Measurements from ENCODE around the gene DUSP3.

The DUSP3 gene

DNA sequence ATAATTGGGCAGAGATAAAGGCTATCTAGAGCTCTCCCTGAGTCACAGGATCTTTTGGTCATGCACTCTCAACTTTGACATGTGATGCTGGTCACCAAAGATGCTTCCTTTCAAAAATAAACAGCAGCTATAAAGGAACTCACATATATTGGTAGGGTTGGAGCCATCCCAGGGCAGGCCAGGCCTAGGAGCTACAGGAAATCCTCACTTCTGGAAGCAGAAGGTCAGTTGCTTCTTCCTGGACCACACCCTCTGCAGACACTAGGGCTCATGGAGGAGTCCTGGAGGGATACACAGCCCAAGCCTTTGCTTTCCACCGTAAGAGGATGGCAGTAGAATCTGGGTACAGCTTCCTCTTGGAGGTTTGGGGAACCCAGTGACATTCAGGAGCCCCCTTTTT, 44.8 kb downstream of the DUSP3 start:
- DNase-seq (ENCODE audit: low read depth, low spot score): no peak

GRCh38 chr17:43732958-43733357, 45.8 kb downstream of the DUSP3 start:
- DNase-seq (ENCODE audit: low read depth, low spot score): peak; percentile 42

DNA sequence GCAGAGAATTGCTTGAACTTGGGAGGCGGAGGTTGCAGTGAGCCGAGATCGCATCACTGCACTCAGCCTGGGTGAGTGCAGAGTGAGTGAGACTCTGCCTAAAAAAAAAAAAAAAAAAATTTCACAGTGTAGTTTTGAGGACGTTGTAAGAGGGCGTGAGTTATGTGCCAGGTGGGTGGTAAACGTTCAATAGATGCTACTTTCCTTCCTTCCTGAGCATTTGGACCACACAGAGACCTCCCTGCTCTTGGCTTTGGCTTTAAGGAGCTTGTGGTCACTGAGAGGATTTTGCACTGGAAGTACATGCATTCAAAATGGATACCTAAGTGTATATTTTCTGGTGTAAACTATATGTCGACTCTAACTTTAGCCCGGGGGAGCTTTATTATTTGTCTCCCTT, 50.7 kb downstream of the DUSP3 start:
- no peak for DNase-seq (ENCODE audit: low read depth, low spot score)

- peak; percentile 42 for DNase-seq (ENCODE audit: low read depth, low spot score)
These were observed 54.9 kb downstream of the DUSP3 start for GRCh38 chr17:43723697-43724359.

DNA sequence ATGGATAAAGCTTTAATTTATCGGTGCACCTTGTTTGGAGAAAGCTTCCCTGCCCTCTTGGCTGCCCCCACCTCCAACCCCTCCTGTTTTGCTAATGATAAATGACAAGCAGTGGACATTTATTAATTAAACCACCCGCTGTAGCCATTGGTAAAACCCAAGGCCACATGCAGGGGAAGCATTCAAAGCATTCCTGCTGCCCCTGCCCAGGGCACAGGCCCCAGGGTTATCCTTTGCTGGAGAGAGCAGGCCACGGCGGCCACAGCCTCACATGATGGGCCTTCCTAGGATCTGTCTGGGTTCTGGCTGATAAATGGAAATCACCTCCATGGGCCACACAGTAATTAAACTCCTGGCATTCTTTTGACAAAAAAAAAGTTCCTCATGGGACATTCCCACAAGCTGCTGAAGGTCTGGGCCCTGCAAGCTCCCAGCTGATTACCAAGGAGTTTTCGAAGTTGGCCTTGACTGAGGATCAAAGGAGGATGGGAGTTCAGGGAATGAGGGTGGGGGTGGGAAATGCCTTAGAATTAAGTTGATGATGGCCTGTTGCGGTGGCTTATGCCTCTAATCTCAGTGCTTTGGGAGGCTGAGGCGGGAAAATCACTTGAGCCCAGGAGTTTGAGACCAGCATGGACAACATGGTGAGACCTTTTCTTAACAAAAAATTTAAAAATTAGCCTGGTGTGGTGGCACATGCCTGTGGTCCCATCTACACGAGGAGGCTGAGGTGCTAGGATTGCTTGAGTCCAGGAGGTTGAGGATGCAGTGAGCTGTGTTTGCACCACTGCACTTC, 55.7 kb downstream of the DUSP3 start:
- DNase-seq (ENCODE audit: low read depth, low spot score): peak; percentile 69

GRCh38 chr17:43722269-43722619, 56.5 kb downstream of the DUSP3 start:
- no peak for DNase-seq (ENCODE audit: low read depth, low spot score)

DNA sequence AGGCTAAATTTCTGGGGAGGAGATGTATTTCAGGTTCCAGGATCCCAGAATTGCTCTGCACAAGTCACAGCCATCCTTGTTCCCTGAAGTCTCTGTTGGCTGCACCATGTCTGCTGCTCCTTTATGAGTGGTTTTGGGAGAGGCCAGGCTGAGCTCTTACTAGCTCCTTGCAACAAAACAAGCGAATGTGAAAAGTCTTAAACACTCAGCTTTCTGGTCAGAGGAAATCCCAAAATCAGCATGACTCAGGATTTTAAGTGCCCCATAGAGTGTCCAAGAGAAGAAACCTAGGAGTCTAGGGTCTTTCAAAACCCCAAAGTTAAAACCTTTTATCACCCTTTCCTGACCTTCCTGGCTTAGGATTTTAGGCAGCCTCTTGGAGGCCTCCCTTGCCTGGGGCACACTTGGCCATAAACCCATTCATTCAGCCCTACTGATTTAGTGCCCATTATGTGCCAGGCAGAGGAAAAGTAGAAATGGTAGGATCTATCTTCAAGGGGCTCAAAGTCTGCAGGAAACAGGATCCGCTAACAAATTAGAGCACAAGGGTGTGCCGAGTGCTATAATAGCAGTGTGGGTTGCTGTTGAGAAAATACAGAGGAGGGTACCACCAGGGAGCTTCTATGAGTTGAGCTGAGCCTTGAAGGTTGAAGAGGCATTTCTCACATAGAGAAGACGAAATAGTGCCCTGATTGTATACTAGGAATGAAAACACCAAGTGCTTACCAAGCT, 57.1 kb downstream of the DUSP3 start:
- peak; percentile 39 for DNase-seq (ENCODE audit: low read depth, low spot score)

GRCh38 chr17:43720311-43721060, 58.3 kb downstream of the DUSP3 start:
- peak; percentile 55 for DNase-seq (ENCODE audit: low read depth, low spot score)

DNA sequence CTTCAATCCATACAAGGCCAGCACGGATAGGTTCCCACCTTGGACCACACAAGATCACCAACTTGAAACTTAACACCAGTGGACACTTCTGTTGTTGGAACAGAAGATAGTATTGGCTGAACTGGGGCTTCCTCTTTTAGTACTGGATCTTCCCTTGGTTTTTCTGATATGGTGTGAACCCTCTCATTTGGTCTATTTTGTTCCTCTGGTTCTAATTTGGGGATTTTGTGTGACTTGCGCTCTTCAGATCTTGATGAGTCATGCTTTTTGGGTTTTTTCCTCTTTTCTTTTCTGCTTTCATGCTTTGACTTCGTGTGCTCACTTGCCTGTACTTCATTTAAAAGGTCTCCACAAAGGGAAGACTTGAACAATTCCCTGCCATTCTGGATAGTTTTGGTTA, 59.2 kb downstream of the DUSP3 start:
- DNase-seq (ENCODE audit: low read depth, low spot score): no peak

DNA sequence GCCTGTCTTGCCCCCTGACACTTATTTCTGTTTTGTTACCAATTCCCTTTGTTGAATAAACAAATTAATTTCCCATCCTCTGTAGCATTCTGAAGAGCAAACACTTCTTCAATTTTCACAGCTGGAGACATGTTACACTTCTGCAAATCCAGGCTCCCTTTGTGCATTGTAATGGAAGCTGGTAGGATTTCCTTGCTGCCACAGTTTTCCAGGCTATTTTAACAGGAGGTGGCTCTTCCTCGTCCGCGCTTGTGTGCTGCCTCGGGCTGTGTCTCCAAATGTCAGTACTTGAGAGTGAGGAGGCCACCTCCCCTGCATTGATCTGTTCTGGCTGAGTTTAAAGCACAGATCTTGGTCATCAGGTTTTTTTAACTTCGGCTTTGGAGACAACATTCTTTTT, 60.2 kb downstream of the DUSP3 start:
- peak; percentile 83 for DNase-seq (ENCODE audit: low read depth, low spot score)

- no peak for DNase-seq (ENCODE audit: low read depth, low spot score)
These were observed 60.9 kb downstream of the DUSP3 start for GRCh38 chr17:43717913-43718312.
